Left ventricle myocardium inferior (tissue), 1 donor: ENCODE data around the gene SOX6. TPM values are rescaled to one million over a fixed set of nuclear protein-coding genes. Genes with fewer than 3 reads are reported as not detected.

Experiments
- DNase-seq: peaks from one replicate; pipeline ENCODE4 v3.0.0-alpha.2; 2020
- H3K27ac ChIP-seq: fragments of 200-600 bp; replicated peaks from 2 replicates; pipeline ENCODE4 v1.8.0; 2021
- H3K27me3 ChIP-seq: fragments of 200-600 bp; 2 replicates; pipeline ENCODE4 v1.8.0; 2021; ENCODE audit warnings: low read depth
- H3K36me3 ChIP-seq: fragments of 200-600 bp; 2 replicates; pipeline ENCODE4 v1.8.0; 2021
- H3K4me1 ChIP-seq: fragments of 200-600 bp; 2 replicates; pipeline ENCODE4 v1.8.0; 2021
- H3K4me3 ChIP-seq: fragments of 200-600 bp; 2 replicates; pipeline ENCODE4 v1.8.0; 2021; ENCODE audit warnings: mild to moderate bottlenecking, moderate library complexity
- H3K9me3 ChIP-seq: fragments of 200-600 bp; replicated peaks from 2 replicates; pipeline ENCODE4 v1.8.0; 2021
- CTCF ChIP-seq: fragments of 200-600 bp; IDR thresholded peaks from 2 replicates; pipeline ENCODE4 v1.8.0; 2021; ENCODE audit warnings: antibody characterized with exemption, mild to moderate bottlenecking, borderline replicate concordance
- intact Hi-C: fragments of 100-400 bp; cut with micrococcal nuclease; formaldehyde crosslinking; loops from one replicate; pipeline ENCODE4 v1.11.0; 2022
- total RNA-seq: library from RNA; stranded (reverse); fragmentation: NEBNext Ultra II Directional; extraction: Animal tissue kit (Norgen Biotek cat#: 25700); gene quantifications from one replicate; pipeline ENCODE4 v1.2.1, GENCODE V29; 2021
- donor health status: DM: no; HTN: yes; CAD: no; lungs with severe emphysema.

SOX6 gene
- total RNA-seq, 1 donor from 2014 or later = 20.2 TPM

GRCh38 chr11:16127732-16128131, 228.6 kb downstream of the SOX6 start:
- intact Hi-C loops = no loop called here
- H3K4me3 ChIP-seq = no peak overlapping the region
- no peak for TF ChIP-seq CTCF
- H3K27ac ChIP-seq = no peak overlapping the region
- DNase-seq = no peak
- peaks cover 10% of the 10 kb centered on the region for H3K9me3 ChIP-seq
- H3K27me3 ChIP-seq = no peaks in the 10 kb centered on the region
- H3K36me3 ChIP-seq = no peaks in the 10 kb centered on the region
- peaks cover 8% of the 10 kb centered on the region for H3K4me1 ChIP-seq

- no peak for DNase-seq
- Histone ChIP-seq H3K27ac (no peak overlapping the region), H3K9me3 (peaks cover 5% of the 10 kb centered on the region), H3K27me3 (no peaks in the 10 kb centered on the region), H3K4me3 (no peak overlapping the region), H3K36me3 (no peaks in the 10 kb centered on the region), H3K4me1 (peaks cover 8% of the 10 kb centered on the region)
- intact Hi-C loops = no loop called here
- no peak for TF ChIP-seq CTCF
These were observed 230.0 kb downstream of the SOX6 start for GRCh38 chr11:16126362-16126761.

GRCh38 chr11:16125796-16126195, 230.6 kb downstream of the SOX6 start:
- intact Hi-C loops = no loop called here
- Histone ChIP-seq H3K4me3 (no peak overlapping the region), H3K27ac (no peak overlapping the region), H3K27me3 (no peaks in the 10 kb centered on the region), H3K9me3 (no peaks in the 10 kb centered on the region), H3K36me3 (no peaks in the 10 kb centered on the region), H3K4me1 (peaks cover 8% of the 10 kb centered on the region)
- no peak for TF ChIP-seq CTCF
- no peak for DNase-seq

- DNase-seq = no peak
These were observed 232.0 kb downstream of the SOX6 start for GRCh38 chr11:16124390-16124789.

GRCh38 chr11:16121853-16122252, 234.5 kb downstream of the SOX6 start:
- no peak for DNase-seq

More at GRCh38 chr11:16124390-16124789, 232.0 kb downstream of the SOX6 start:
- Histone ChIP-seq H3K36me3 (no peaks in the 10 kb centered on the region), H3K9me3 (no peaks in the 10 kb centered on the region), H3K27me3 (no peaks in the 10 kb centered on the region), H3K4me3 (no peak overlapping the region), H3K27ac (no peak overlapping the region), H3K4me1 (peaks cover 8% of the 10 kb centered on the region)
- intact Hi-C loops = no loop called here
- no peak for TF ChIP-seq CTCF

More at GRCh38 chr11:16121853-16122252, 234.5 kb downstream of the SOX6 start:
- H3K27me3 ChIP-seq = no peaks in the 10 kb centered on the region
- H3K4me3 ChIP-seq = no peak overlapping the region
- H3K9me3 ChIP-seq = no peaks in the 10 kb centered on the region
- H3K4me1 ChIP-seq = peaks cover 21% of the 10 kb centered on the region
- no peak overlapping the region for H3K27ac ChIP-seq
- intact Hi-C loops = no loop called here
- no peaks in the 10 kb centered on the region for H3K36me3 ChIP-seq
- no peak for TF ChIP-seq CTCF
